MM.1S (cell line): ENCODE measurements around the gene DMRT2.

Experiments used
- DNase-seq: peaks from one replicate; pipeline ENCODE4 v3.0.0-alpha.2; 2015
- H2AFZ ChIP-seq: fragments of 300-600 bp; sonication (generic); 2 replicates; pipeline ENCODE4 v1.6.0; 2016; ENCODE audit warnings: antibody characterized with exemption, low read length
- H3F3A ChIP-seq: fragments of 300-600 bp; sonication (generic); 2 replicates; pipeline ENCODE4 v1.6.1; 2016; ENCODE audit warnings: mild to moderate bottlenecking, antibody characterized with exemption, low read length, moderate library complexity, mixed read lengths; ENCODE audit not compliant: insufficient read depth
- H3K27ac ChIP-seq: fragments of 300-600 bp; sonication (generic); 2 replicates; pipeline ENCODE4 v1.5.1; 2016; ENCODE audit warnings: mild to moderate bottlenecking, low read length
- H3K27me3 ChIP-seq: fragments of 300-600 bp; sonication (generic); replicated peaks from 2 replicates; pipeline ENCODE4 v1.6.0; 2016; ENCODE audit warnings: low read length; ENCODE audit not compliant: insufficient read depth
- H3K36me3 ChIP-seq: fragments of 300-600 bp; sonication (generic); replicated peaks from 2 replicates; pipeline ENCODE4 v1.6.1; 2016; ENCODE audit warnings: mild to moderate bottlenecking, low read length, mixed read lengths; ENCODE audit not compliant: insufficient read depth
- H3K4me1 ChIP-seq: fragments of 300-600 bp; sonication (generic); 2 replicates; pipeline ENCODE4 v1.6.1; 2016; ENCODE audit warnings: low read length, mixed read lengths
- H3K4me2 ChIP-seq: fragments of 300-600 bp; sonication (generic); 2 replicates; pipeline ENCODE4 v1.6.0; 2016; ENCODE audit warnings: low read depth, low read length
- H3K4me3 ChIP-seq: fragments of 300-600 bp; sonication (generic); 2 replicates; pipeline ENCODE4 v1.5.1; 2016; ENCODE audit warnings: low read length, mixed read lengths
- H3K79me2 ChIP-seq: fragments of 300-600 bp; sonication (generic); 2 replicates; pipeline ENCODE4 v1.6.1; 2016; ENCODE audit warnings: mixed run types, low read length, mixed read lengths
- H3K9ac ChIP-seq: fragments of 300-600 bp; sonication (generic); 2 replicates; pipeline ENCODE4 v1.6.1; 2016; ENCODE audit warnings: low read length, mixed read lengths
- H3K9me2 ChIP-seq: fragments of 300-600 bp; sonication (generic); replicated peaks from 2 replicates; pipeline ENCODE4 v1.6.1; 2016; ENCODE audit warnings: mild to moderate bottlenecking, low read length, mixed read lengths; ENCODE audit not compliant: insufficient read depth
- H3K9me3 ChIP-seq: fragments of 300-600 bp; sonication (generic); replicated peaks from 2 replicates; pipeline ENCODE4 v1.6.1; 2016; ENCODE audit warnings: mild to moderate bottlenecking, low read length, mixed read lengths; ENCODE audit not compliant: insufficient read depth
- H4K20me1 ChIP-seq: fragments of 300-600 bp; sonication (generic); 2 replicates; pipeline ENCODE4 v1.6.1; 2016; ENCODE audit warnings: mild to moderate bottlenecking, low read length, moderate library complexity, mixed read lengths; ENCODE audit not compliant: insufficient read depth
- CTCF ChIP-seq: fragments of 300-600 bp; sonication (generic); IDR thresholded peaks from 2 replicates; pipeline ENCODE4 v1.5.1; 2016; ENCODE audit warnings: antibody characterized with exemption, low read length, mixed read lengths
- EZH2 ChIP-seq: fragments of 300-600 bp; sonication (generic); optimal IDR thresholded peaks from 2 replicates; pipeline ENCODE3; 2017; ENCODE audit warnings: low read depth, mild to moderate bottlenecking, antibody characterized with exemption, low read length, mixed read lengths
- EZH2phosphoT487 ChIP-seq: fragments of 300-600 bp; sonication (generic); IDR thresholded peaks from 2 replicates; pipeline ENCODE4 v1.6.1; 2018; ENCODE audit warnings: antibody characterized with exemption, low read length

DMRT2 gene

GRCh38 chr9:1094749-1095148 is 44.6 kb downstream of the DMRT2 start:
- Histone ChIP-seq H3K4me1 (no peaks in the 10 kb centered on the region), H3K79me2 (no peaks in the 10 kb centered on the region), H3F3A (no peaks in the 10 kb centered on the region), H3K27me3 (no peaks in the 10 kb centered on the region), H3K9ac (no peak overlapping the region), H4K20me1 (no peaks in the 10 kb centered on the region), H2AFZ (no peak overlapping the region), H3K9me2 (no peaks in the 10 kb centered on the region), H3K4me3 (no peak overlapping the region), H3K27ac (no peak overlapping the region), H3K9me3 (no peaks in the 10 kb centered on the region), H3K4me2 (no peak overlapping the region), H3K36me3 (no peaks in the 10 kb centered on the region)
- no peak for TF ChIP-seq EZH2
- TF ChIP-seq CTCF, result no peak
- no peak for TF ChIP-seq EZH2phosphoT487
- no peak for DNase-seq

- no peaks in the 10 kb centered on the region for H3F3A ChIP-seq
- H2AFZ ChIP-seq, result no peak overlapping the region
- no peak for DNase-seq
- no peaks in the 10 kb centered on the region for H3K79me2 ChIP-seq
- TF ChIP-seq EZH2, result no peak
- no peak for TF ChIP-seq EZH2phosphoT487
- TF ChIP-seq CTCF, result no peak
- H3K36me3 ChIP-seq, result no peaks in the 10 kb centered on the region
- no peak overlapping the region for H3K27ac ChIP-seq
- no peaks in the 10 kb centered on the region for H3K9me2 ChIP-seq
- H3K4me3 ChIP-seq, result no peak overlapping the region
- no peak overlapping the region for H3K9ac ChIP-seq
- H3K9me3 ChIP-seq, result no peaks in the 10 kb centered on the region
- no peak overlapping the region for H3K4me2 ChIP-seq
- peaks cover 8% of the 10 kb centered on the region for H3K4me1 ChIP-seq
- no peaks in the 10 kb centered on the region for H3K27me3 ChIP-seq
- no peaks in the 10 kb centered on the region for H4K20me1 ChIP-seq
Measured at GRCh38 chr9:1096155-1096964, 46.2 kb downstream of the DMRT2 start.

- Histone ChIP-seq H3K9me2 (no peaks in the 10 kb centered on the region), H3K79me2 (no peaks in the 10 kb centered on the region), H3K4me3 (no peak overlapping the region), H3K4me1 (peaks cover 26% of the 10 kb centered on the region), H3K36me3 (no peaks in the 10 kb centered on the region), H2AFZ (no peak overlapping the region), H3K9me3 (no peaks in the 10 kb centered on the region), H3K4me2 (no peak overlapping the region), H3K27me3 (no peaks in the 10 kb centered on the region), H3F3A (peaks cover 10% of the 10 kb centered on the region), H3K9ac (no peak overlapping the region), H4K20me1 (no peaks in the 10 kb centered on the region), H3K27ac (no peak overlapping the region)
- no peak for DNase-seq
- TF ChIP-seq EZH2phosphoT487, result no peak
Measured at GRCh38 chr9:1098551-1098950, 48.4 kb downstream of the DMRT2 start.

GRCh38 chr9:1100201-1100600 is 50.0 kb downstream of the DMRT2 start:
- Histone ChIP-seq H3K27me3 (no peaks in the 10 kb centered on the region), H3F3A (peaks cover 10% of the 10 kb centered on the region), H3K27ac (no peak overlapping the region), H4K20me1 (no peaks in the 10 kb centered on the region), H3K9me3 (no peaks in the 10 kb centered on the region), H3K9ac (no peak overlapping the region), H3K36me3 (no peaks in the 10 kb centered on the region), H3K4me3 (no peak overlapping the region), H3K4me1 (peaks cover 26% of the 10 kb centered on the region), H3K4me2 (no peak overlapping the region), H2AFZ (no peak overlapping the region), H3K9me2 (no peaks in the 10 kb centered on the region), H3K79me2 (no peaks in the 10 kb centered on the region)
- no peak for TF ChIP-seq CTCF
- no peak for TF ChIP-seq EZH2phosphoT487
- no peak for TF ChIP-seq EZH2
- DNase-seq, result no peak
